GM18909 (cell line): ENCODE measurements around the gene SFR1.
"Not testable (repeated sequence)": the region's sequence is repeated elsewhere in the genome, so short reads cannot be mapped to it uniquely, and the experiment has no call there.

Experiments used
- ATAC-seq: cut with Tn5 transposase; IDR thresholded peaks from one replicate; pipeline ENCODE4 v1.9.1; 2021; ENCODE audit warnings: mild to moderate bottlenecking; ENCODE audit not compliant: unreplicated experiment, poor library complexity

SFR1 gene

GRCh38 chr10:104155591-104155990 is 33.6 kb downstream of the SFR1 start:
- ATAC-seq = no peak

DNA sequence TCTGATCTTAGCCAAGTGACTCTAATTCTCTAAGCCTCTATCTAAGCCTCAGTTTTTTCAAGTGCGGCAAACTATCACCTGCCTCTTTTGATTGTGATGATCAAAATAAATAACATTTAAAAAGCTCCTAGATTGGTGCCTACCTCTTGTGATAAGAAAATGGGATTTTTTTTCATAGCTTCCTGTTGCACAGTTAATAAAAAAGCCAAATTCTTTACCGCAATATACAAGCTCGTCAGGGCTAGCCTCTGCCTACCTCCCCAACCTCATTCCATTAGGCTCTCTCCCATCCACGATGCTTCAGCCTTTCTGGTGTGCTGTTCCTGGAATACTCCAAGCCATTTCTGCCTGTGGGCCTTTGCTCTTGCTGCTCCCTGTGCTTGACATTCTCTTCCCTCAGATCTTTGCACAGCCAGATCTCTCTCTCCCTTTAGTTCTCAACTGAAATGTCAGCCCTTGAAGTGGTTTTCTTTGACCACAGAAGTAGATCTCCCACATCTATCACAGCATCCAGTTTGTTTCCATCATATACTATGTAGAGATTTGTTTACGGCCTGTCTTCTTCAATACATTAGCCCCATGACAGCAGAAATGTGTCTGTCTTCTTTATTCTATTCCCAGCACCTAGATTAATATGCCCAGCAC is 48.8 kb downstream of the SFR1 start:
- ATAC-seq = no peak

GRCh38 chr10:104174136-104174535 is 52.2 kb downstream of the SFR1 start:
- not testable (repeated sequence) for ATAC-seq
